Rectal smooth muscle tissue (tissue), 1 donor: ENCODE data around the gene ARGFX.
"Not testable (repeated sequence)": the region's sequence is repeated elsewhere in the genome, so short reads cannot be mapped to it uniquely, and the experiment has no call there.

Source experiments
- H3K27ac ChIP-seq: one replicate; pipeline ENCODE4 v1.7.0; 2013; ENCODE audit warnings: low read depth, low read length, inconsistent platforms
- H3K27me3 ChIP-seq: one replicate; pipeline ENCODE4 v1.7.0; 2013; ENCODE audit warnings: low read length; ENCODE audit not compliant: control insufficient read depth, insufficient read depth
- H3K36me3 ChIP-seq: one replicate; pipeline ENCODE4 v1.7.0; 2013; ENCODE audit warnings: low read length; ENCODE audit not compliant: control insufficient read depth, insufficient read depth
- H3K4me1 ChIP-seq: one replicate; pipeline ENCODE4 v1.7.0; 2013; ENCODE audit warnings: low read length; ENCODE audit not compliant: control insufficient read depth, insufficient read depth
- H3K4me3 ChIP-seq: one replicate; pipeline ENCODE4 v1.7.0; 2013; ENCODE audit warnings: low read length
- H3K9ac ChIP-seq: one replicate; pipeline ENCODE4 v1.7.0; 2013; ENCODE audit warnings: low read length

ARGFX gene

DNA sequence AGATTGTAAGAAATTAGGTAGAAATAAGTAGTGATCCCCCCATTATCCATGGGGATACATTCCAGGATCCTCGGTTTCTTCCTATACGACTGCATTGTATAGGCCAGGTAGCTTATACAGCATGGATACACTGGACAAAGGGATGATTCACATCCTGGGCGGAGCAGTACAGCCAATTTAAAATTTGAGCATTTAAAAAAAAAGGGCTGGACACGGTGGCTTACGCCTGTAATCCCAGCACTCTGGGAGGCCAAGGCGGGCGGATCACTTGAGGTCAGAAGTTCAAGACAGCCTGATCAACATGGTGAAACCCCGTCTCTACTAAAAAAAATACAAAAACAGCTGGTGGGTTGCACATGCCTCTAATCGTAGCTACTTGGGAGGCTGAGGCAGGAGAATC, 976 bp upstream of the ARGFX start:
- Histone ChIP-seq H3K27me3 (no peaks in the 10 kb centered on the region), H3K4me1 (no peaks in the 10 kb centered on the region), H3K27ac (no peak overlapping the region), H3K4me3 (no peak overlapping the region), H3K36me3 (no peaks in the 10 kb centered on the region), H3K9ac (no peak overlapping the region)

GRCh38 chr3:121574449-121574848, 6.7 kb downstream of the ARGFX start:
- H3K4me1 ChIP-seq = no peaks in the 10 kb centered on the region
- H3K9ac ChIP-seq = no peak overlapping the region
- no peaks in the 10 kb centered on the region for H3K27me3 ChIP-seq
- H3K36me3 ChIP-seq = no peaks in the 10 kb centered on the region
- no peak overlapping the region for H3K27ac ChIP-seq
- H3K4me3 ChIP-seq = no peak overlapping the region

- Histone ChIP-seq H3K27ac (no peak overlapping the region), H3K36me3 (no peaks in the 10 kb centered on the region), H3K4me1 (no peaks in the 10 kb centered on the region), H3K4me3 (no peak overlapping the region), H3K27me3 (no peaks in the 10 kb centered on the region), H3K9ac (no peak overlapping the region)
Measured at GRCh38 chr3:121581691-121582090, 13.9 kb downstream of the ARGFX start.

DNA sequence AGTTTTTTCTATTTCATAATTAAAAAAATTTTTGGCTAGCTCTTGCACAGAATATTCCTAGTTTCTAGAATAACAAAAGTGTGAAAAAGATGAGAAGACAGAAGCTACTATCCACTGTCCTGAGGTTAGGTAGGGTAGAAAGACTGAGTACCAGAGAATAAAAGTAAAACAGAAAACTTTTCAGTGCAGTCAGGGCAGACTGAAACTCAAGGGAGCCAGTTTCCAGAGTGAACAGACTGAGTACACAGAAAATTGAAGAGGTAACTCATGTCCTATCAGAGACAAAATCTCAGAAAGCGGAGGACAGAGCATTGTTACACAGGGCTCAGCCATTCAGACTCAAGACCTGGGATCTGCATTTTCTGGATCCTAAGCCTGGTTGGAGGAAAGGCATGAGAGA, 16.7 kb downstream of the ARGFX start:
- Histone ChIP-seq H3K4me3 (no peak overlapping the region), H3K4me1 (no peaks in the 10 kb centered on the region), H3K9ac (no peak overlapping the region), H3K27me3 (no peaks in the 10 kb centered on the region), H3K27ac (no peak overlapping the region), H3K36me3 (no peaks in the 10 kb centered on the region)

DNA sequence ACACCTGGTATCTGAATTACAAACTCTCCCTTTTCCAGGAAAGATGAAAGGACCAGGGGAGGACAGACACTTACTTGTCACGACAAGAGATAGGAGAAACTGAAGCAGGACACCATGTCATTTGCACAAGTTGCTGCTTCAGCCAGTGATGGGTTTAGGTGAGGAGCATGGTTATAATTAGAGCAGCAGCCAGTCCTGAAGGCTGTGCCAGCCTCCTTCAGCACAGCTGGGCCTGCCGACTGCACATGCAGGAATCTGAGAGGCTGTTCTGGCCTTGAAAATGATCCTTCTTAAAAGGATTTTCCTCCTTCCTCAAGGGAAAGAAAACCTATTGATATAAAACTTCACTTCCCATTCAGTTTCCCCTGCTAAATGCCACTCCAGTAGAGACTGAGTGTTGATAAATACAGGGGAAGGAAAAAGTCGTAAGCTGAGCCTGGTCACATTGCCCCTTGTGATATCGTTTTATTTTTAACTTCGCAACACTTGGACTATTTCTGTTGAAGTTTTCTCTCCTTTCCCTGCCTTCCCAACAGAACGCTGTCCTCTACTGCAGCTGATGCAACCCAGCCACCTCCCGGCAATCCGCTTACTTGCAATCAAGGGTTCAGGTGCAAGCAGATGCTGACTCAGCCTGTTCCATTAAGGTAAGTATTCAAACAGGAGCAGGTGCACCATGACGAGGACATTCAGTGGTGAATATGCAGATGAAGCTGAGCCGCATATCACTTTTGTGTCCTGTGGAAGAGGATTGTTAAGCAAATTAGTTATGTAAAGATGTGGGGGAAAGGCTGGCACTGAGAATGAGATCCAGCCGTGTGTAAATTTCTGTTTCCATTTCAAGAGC, 25.3 kb downstream of the ARGFX start, which contains the start of gene FBXO40:
Gene FBXO40, plus strand, starts transcription at position 524 of the 847 bp plus-strand sequence. CDS start 27,197 bp downstream, outside the sequence.
- Histone ChIP-seq H3K36me3 (no peaks in the 10 kb centered on the region), H3K4me1 (no peaks in the 10 kb centered on the region), H3K27ac (no peak within 1 kb of the TSS), H3K9ac (no peak within 1 kb of the TSS), H3K27me3 (no peaks in the 10 kb centered on the region), H3K4me3 (no peak within 1 kb of the TSS)

- not testable (repeated sequence) for H3K36me3 ChIP-seq, H3K9ac ChIP-seq, H3K27me3 ChIP-seq, H3K4me1 ChIP-seq, H3K4me3 ChIP-seq, H3K27ac ChIP-seq
Measured at GRCh38 chr3:121593806-121594205, 26.1 kb downstream of the ARGFX start.

DNA sequence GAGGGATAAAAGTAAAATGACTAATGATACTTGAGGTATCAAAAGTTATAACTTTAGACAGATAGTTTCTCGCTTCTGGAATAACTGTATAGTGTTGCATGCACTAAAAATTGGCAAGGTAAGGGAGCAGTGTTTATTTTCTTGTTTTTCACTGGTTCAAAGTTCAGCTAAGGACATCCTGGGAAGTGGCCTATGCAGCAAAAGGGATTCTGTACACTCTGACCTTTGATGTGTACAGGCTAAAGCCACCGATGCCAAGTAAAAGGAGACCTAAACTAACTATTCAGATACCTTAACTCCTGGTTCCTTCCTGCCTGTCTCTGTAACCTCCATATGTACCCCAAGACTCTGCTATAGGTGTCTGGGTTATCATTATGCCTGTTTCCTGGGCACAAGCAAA, 27.1 kb downstream of the ARGFX start:
- no peaks in the 10 kb centered on the region for H3K27me3 ChIP-seq
- H3K9ac ChIP-seq = no peak overlapping the region
- H3K4me3 ChIP-seq = no peak overlapping the region
- H3K27ac ChIP-seq = no peak overlapping the region
- no peaks in the 10 kb centered on the region for H3K36me3 ChIP-seq
- no peaks in the 10 kb centered on the region for H3K4me1 ChIP-seq

DNA sequence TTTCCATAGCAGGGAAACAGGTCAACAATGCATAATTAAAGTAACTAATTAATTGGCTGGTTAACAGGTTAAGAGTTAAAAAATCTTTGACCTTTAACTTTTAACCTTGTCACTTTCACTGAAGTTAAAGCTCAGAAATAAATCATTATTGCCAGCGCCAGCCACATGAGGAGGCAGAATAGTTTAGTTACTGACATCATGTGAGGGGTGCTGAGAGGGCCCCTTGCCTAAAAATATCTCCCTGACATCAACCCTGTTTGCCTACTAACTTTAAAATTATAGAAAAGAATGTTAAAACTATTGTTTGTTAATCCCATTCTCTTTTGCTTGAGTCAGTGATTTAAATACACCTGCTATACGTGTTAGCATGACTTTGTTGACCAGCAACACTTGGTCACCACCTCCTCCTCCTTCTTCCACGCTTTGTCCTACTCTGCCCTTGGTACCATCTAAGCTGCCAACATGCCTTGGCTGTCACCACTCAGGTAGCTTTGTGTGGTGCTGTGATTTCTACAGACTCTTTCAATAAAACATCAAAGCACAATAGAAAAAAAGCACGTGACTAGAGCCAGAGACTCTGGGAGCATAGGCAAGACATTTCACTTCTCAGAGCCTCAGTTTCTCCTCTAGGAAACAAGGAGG, 28.1 kb downstream of the ARGFX start:
- Histone ChIP-seq H3K36me3 (no peaks in the 10 kb centered on the region), H3K9ac (no peak overlapping the region), H3K4me1 (no peaks in the 10 kb centered on the region), H3K27me3 (no peaks in the 10 kb centered on the region), H3K4me3 (no peak overlapping the region), H3K27ac (no peak overlapping the region)

DNA sequence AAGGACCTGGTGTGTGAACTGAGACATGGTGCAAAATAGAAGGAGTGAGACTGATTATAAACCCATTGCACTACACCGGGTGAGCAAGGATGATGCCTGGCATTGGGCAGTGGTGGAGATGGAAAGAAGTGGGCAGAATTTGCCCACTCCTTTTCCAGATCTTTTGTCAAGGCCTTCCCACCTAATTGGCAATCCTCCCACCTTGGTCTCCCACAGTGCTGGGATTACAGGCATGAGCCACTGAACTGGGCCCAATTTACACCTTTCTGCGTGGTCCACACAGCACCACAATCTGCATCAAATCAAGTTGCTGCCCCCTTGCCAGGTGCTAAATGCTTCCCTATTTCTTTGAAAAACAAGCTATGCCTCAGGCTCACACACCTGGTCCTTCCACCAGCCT, 30.8 kb downstream of the ARGFX start:
- H3K9ac ChIP-seq = no peak overlapping the region
- no peaks in the 10 kb centered on the region for H3K4me1 ChIP-seq
- H3K27ac ChIP-seq = no peak overlapping the region
- no peaks in the 10 kb centered on the region for H3K36me3 ChIP-seq
- no peak overlapping the region for H3K4me3 ChIP-seq
- no peaks in the 10 kb centered on the region for H3K27me3 ChIP-seq

- H3K27me3 ChIP-seq, H3K27ac ChIP-seq, H3K4me3 ChIP-seq, H3K4me1 ChIP-seq, H3K36me3 ChIP-seq, H3K9ac ChIP-seq: not testable (repeated sequence)
Measured at GRCh38 chr3:121599900-121600299, 32.2 kb downstream of the ARGFX start.

DNA sequence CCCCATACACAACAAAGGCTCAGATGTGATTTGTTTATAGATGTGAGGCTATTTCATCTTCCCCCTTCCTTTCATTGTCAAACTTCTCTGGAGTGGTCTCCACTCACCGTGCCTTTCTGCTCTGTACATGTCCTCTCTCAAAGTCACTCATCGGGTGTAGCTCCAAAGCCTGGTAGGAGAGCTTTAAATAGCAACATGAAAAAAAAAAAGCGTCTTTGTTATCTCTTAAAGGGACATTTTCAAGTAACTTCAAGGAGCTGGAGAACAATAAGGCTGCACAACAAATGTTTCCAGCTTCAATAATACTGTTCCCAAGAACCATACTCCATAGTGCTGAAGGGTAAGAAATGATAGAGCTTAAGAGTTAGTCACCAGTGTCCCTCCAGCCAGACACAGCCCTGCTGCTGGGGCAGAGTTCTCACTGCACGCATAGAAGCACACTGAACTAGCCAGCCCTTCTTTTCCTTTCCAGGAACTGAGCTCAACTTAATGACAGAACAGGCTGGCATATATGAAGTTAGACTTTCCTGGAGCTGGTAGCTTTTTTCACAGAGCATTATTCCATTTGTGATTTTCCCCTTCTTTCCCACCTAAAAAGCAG, 33.6 kb downstream of the ARGFX start:
- no peaks in the 10 kb centered on the region for H3K27me3 ChIP-seq
- no peaks in the 10 kb centered on the region for H3K36me3 ChIP-seq
- H3K9ac ChIP-seq = no peak overlapping the region
- H3K4me3 ChIP-seq = no peak overlapping the region
- H3K27ac ChIP-seq = no peak overlapping the region
- H3K4me1 ChIP-seq = no peaks in the 10 kb centered on the region

DNA sequence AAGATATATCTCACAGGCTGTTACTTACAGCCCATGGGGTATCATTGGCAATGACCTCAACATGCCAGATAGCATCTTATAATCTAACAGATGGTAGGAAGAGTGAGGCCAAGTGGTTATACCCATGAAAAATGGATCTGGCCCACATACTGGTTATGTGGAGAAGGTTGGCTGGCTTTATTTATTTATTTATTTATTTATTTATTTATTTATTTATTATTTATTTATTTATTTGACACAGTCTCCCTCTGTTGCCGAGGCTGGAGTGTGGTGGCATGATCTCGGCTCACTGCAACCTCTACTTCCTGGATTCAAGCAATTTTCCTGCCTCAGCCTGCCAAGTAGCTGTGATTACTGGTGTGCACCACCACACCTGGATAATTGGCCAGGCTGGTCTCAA, 37.0 kb downstream of the ARGFX start:
- Histone ChIP-seq H3K27ac (no peak overlapping the region), H3K36me3 (no peaks in the 10 kb centered on the region), H3K4me3 (no peak overlapping the region), H3K9ac (no peak overlapping the region), H3K27me3 (no peaks in the 10 kb centered on the region), H3K4me1 (no peaks in the 10 kb centered on the region)
